HepG2 (cell line): Measurements from ENCODE around the gene SUN5. TPM values are rescaled to one million over a fixed set of nuclear protein-coding genes. Genes with fewer than 3 reads are reported as not detected.

Experiments used
- FOXC1 ChIP-seq: sonication (generic); formaldehyde crosslinking; IDR thresholded peaks from 2 replicates; pipeline ENCODE4 v1.8.0; 2022; ENCODE audit warnings: mild to moderate bottlenecking, missing genetic modification reagents, borderline replicate concordance
- HDAC1 ChIP-seq: sonication (generic); formaldehyde crosslinking; IDR thresholded peaks from 2 replicates; pipeline ENCODE4 v1.5.1; 2020; ENCODE audit warnings: mild to moderate bottlenecking, missing genetic modification reagents
- HNRNPL ChIP-seq: fragments of 200-400 bp; formaldehyde crosslinking; IDR thresholded peaks from 2 replicates; pipeline ENCODE4 v1.6.1; 2017; ENCODE audit warnings: mild to moderate bottlenecking, low read depth, low read length
- HOMEZ ChIP-seq: IDR thresholded peaks from 2 replicates; pipeline ENCODE4 v1.6.1; 2016; ENCODE audit warnings: low read depth
- HOXA9 ChIP-seq: sonication (generic); formaldehyde crosslinking; IDR thresholded peaks from 2 replicates; pipeline ENCODE4 v1.8.1; 2022; ENCODE audit warnings: missing genetic modification reagents, mild to moderate bottlenecking, moderate library complexity, borderline replicate concordance
- MAZ ChIP-seq, 2 experiments: sonication (generic) in 1 of 2; formaldehyde crosslinking in 1 of 2; IDR thresholded peaks; 2 replicates each; pipeline versions ENCODE4 v1.5.0 to v1.6.1; 2012 to 2020; ENCODE audit warnings: low read depth in 2 of 2, mild to moderate bottlenecking in 2 of 2, borderline replicate concordance in 1 of 2, improper control_type of control experiment in 1 of 2, low read length in 1 of 2, missing genetic modification reagents in 1 of 2, moderate library complexity in 1 of 2
- THRA ChIP-seq: sonication (generic); formaldehyde crosslinking; IDR thresholded peaks from 2 replicates; pipeline ENCODE4 v1.4.0; 2020; ENCODE audit warnings: missing genetic modification reagents, borderline replicate concordance
- ZNF142 ChIP-seq: sonication (generic); formaldehyde crosslinking; IDR thresholded peaks from 2 replicates; pipeline ENCODE4 v1.4.0; 2020; ENCODE audit warnings: missing genetic modification reagents
- ZNF484 ChIP-seq: sonication (generic); formaldehyde crosslinking; IDR thresholded peaks from 2 replicates; pipeline ENCODE4 v1.5.1; 2020; ENCODE audit warnings: mild to moderate bottlenecking, low read depth, missing genetic modification reagents, borderline replicate concordance
- ZNF510 ChIP-seq: sonication (generic); formaldehyde crosslinking; IDR thresholded peaks from 2 replicates; pipeline ENCODE4 v1.4.0; 2020; ENCODE audit warnings: low read depth, mild to moderate bottlenecking, missing genetic modification reagents
- ZNF574 ChIP-seq: sonication (generic); formaldehyde crosslinking; IDR thresholded peaks from 2 replicates; pipeline ENCODE4 v1.4.0; 2020; ENCODE audit warnings: missing genetic modification reagents
- ZNF770 ChIP-seq: sonication (generic); formaldehyde crosslinking; IDR thresholded peaks from 2 replicates; pipeline ENCODE4 v1.5.0; 2020; ENCODE audit warnings: mild to moderate bottlenecking, missing genetic modification reagents
- polyA plus RNA-seq, 8 experiments: library from polyadenylated mRNA; depleted of rRNA in 3 of 8; stranded (reverse) in 7 of 8; unstranded in 1 of 8; fragments of >200 nt; fragmentation: Illumina TruSeq in 4 of 8; extraction: Trizol in 4 of 8; gene quantifications; 2 replicates each; pipeline versions ENCODE4 v1.2.1 to v1.2.3, GENCODE V29; 2011 to 2016; ENCODE audit warnings: low read depth in 4 of 8, missing spikeins in 1 of 8, mixed read lengths in 1 of 8; ENCODE audit not compliant: insufficient read depth in 1 of 8
- total RNA-seq, 5 experiments: library from RNA; depleted of rRNA; stranded (reverse); fragments of >200 nt; fragmentation: Illumina TruSeq; extraction: Trizol; gene quantifications; 2 replicates each; pipeline ENCODE4 v1.2.3, GENCODE V29; 2016; ENCODE audit warnings: low read depth in 1 of 5

SUN5 gene
- total and polyA plus RNA-seq, 2 of the 13 experiments (the other 11 are each of a cell fraction or from before 2014, with no cell fraction given): not detected

GRCh38 chr20:33023439-33024242 is 19.4 kb upstream of the SUN5 start (continued):
- TF ChIP-seq THRA (no peak), MAZ (IDR thresholded peaks at IDR 0.05; ENCODE audit: borderline replicate concordance, low read depth, low read length) (no peak), MAZ (CRISPR knock-in tag; IDR thresholded peaks at IDR 0.05; ENCODE audit: low read depth) (0 out of 2 replicates have a peak, but pooled peaks have one; percentile 39), ZNF574 (CRISPR knock-in tag) (no peak), HOMEZ (CRISPR knock-in tag) (no peak), ZNF484 (CRISPR knock-in tag) (no peak), ZNF510 (CRISPR knock-in tag) (no peak), HOXA9 (no peak), ZNF770 (CRISPR knock-in tag) (no peak), FOXC1 (CRISPR knock-in tag) (no peak), HNRNPL (0 out of 2 replicates have a peak, but pooled peaks have one; percentile 56), HDAC1 (CRISPR knock-in tag) (no peak), ZNF142 (CRISPR knock-in tag) (no peak)
